NT2/D1 (cell line): ENCODE measurements around the gene KLF6.

Experiments used
- YY1 ChIP-seq: IDR thresholded peaks from 2 replicates; pipeline ENCODE4 v1.6.1; 2011; ENCODE audit not compliant: insufficient read length, insufficient read depth
- ZNF274 ChIP-seq: IDR thresholded peaks from 2 replicates; pipeline ENCODE4 v1.6.1; 2011; ENCODE audit warnings: mild to moderate bottlenecking, low read depth, low read length

GRCh38 chr10:3782146-3782450 lies 2.9 kb downstream of the KLF6 start:
- TF ChIP-seq ZNF274 = no peak
- TF ChIP-seq YY1 = no peak
